Activated naive CD4-positive, alpha-beta T cell treated with anti-CD3 and anti-CD28 coated beads, Interleukin-2, amount 50 U/mL, for 24 hours (primary cell): ENCODE results near the gene TM2D3.
"Not testable (repeated sequence)": the region's sequence is repeated elsewhere in the genome, so short reads cannot be mapped to it uniquely, and the experiment has no call there.

ENCODE experiments used
- H3K27ac Mint-ChIP-seq: one replicate; pipeline ENCODE4 v1.8.0; 2021; ENCODE audit warnings: mild to moderate bottlenecking, mixed read lengths
- H3K27me3 Mint-ChIP-seq: one replicate; pipeline ENCODE4 v1.8.0; 2021; ENCODE audit warnings: mixed read lengths
- H3K36me3 Mint-ChIP-seq: one replicate; pipeline ENCODE4 v1.8.0; 2021; ENCODE audit warnings: mixed read lengths
- H3K4me1 Mint-ChIP-seq: one replicate; pipeline ENCODE4 v1.8.0; 2021; ENCODE audit warnings: mixed read lengths
- H3K4me3 Mint-ChIP-seq: one replicate; pipeline ENCODE4 v1.8.0; 2021; ENCODE audit warnings: mild to moderate bottlenecking, mixed read lengths
- H3K9me3 Mint-ChIP-seq: one replicate; pipeline ENCODE4 v1.8.0; 2021; ENCODE audit warnings: mixed read lengths

Gene TM2D3

GRCh38 chr15:101642361-101642760 is 9.8 kb downstream of the TM2D3 start:
- Mint-ChIP-seq H3K9me3 (no peaks in the 10 kb centered on the region), H3K36me3 (peaks cover 21% of the 10 kb centered on the region), H3K27me3 (no peaks in the 10 kb centered on the region), H3K4me1 (peaks cover 49% of the 10 kb centered on the region), H3K27ac (peak overlapping the region; percentile 80), H3K4me3 (peak overlapping the region; percentile 53)

DNA sequence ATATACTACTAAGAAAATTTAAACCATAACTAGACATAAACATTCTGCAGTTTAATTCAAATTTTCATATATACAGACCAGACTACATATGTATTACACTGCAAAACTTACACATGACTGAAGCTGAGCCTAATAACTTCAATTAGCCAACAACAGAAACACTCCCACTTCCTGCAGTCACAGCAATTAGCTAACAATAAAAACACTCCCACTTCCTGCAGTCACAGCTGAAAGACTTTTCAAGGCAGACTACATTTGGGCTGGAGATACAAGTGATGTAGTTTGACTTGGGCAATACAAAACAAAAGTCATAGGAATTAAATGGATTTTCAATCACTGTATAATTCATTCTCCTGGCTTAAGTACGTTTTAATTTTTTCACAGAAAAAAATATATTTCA is 10.3 kb downstream of the TM2D3 start:
- Mint-ChIP-seq H3K9me3 (no peaks in the 10 kb centered on the region), H3K27ac (peak overlapping the region; percentile 80), H3K4me3 (peak overlapping the region; percentile 53), H3K36me3 (peaks cover 21% of the 10 kb centered on the region), H3K27me3 (no peaks in the 10 kb centered on the region), H3K4me1 (peaks cover 44% of the 10 kb centered on the region)

DNA sequence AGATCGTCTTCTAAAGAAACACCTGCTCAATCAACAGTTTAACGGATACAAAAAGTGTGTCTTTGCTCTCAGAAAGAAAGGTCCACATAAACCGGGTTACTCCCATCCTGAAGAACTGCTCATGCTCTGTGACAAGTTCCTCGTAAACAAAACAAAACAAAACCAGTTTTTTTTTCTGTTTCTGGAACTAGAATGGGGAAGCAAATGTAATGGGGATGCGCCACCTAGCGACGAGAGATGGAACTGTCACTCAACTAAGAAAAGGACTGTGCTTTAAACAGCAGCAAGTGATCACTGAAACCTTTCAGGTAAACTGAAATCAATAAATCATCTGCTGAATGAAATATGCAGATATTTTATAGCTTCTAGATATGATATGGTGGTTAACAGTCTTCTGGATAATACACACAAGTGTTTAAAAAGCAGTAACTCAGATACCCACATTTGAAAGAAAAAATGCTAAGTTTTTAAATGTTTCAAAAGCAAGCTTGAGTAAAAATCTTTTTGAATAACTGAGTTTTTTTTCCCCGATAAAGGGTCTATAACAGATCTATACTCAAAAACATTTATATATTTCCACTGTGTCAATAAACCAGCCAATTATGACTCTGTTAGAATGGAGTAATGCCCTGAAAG is 10.9 kb downstream of the TM2D3 start:
- Mint-ChIP-seq H3K4me1 (peaks cover 41% of the 10 kb centered on the region), H3K27me3 (no peaks in the 10 kb centered on the region), H3K4me3 (no peak overlapping the region), H3K9me3 (no peaks in the 10 kb centered on the region), H3K27ac (peak overlapping the region; percentile 23), H3K36me3 (peaks cover 21% of the 10 kb centered on the region)

GRCh38 chr15:101639667-101640066 is 12.5 kb downstream of the TM2D3 start:
- H3K27me3 Mint-ChIP-seq = no peaks in the 10 kb centered on the region
- H3K36me3 Mint-ChIP-seq = peaks cover 13% of the 10 kb centered on the region
- H3K27ac Mint-ChIP-seq = no peak overlapping the region
- H3K4me1 Mint-ChIP-seq = peaks cover 28% of the 10 kb centered on the region
- H3K4me3 Mint-ChIP-seq = no peak overlapping the region
- no peaks in the 10 kb centered on the region for H3K9me3 Mint-ChIP-seq

GRCh38 chr15:101637919-101638318 is 14.3 kb downstream of the TM2D3 start:
- H3K27me3 Mint-ChIP-seq = no peaks in the 10 kb centered on the region
- H3K4me1 Mint-ChIP-seq = peaks cover 21% of the 10 kb centered on the region
- no peaks in the 10 kb centered on the region for H3K9me3 Mint-ChIP-seq
- no peak overlapping the region for H3K27ac Mint-ChIP-seq
- H3K4me3 Mint-ChIP-seq = no peak overlapping the region
- H3K36me3 Mint-ChIP-seq = peaks cover 12% of the 10 kb centered on the region

DNA sequence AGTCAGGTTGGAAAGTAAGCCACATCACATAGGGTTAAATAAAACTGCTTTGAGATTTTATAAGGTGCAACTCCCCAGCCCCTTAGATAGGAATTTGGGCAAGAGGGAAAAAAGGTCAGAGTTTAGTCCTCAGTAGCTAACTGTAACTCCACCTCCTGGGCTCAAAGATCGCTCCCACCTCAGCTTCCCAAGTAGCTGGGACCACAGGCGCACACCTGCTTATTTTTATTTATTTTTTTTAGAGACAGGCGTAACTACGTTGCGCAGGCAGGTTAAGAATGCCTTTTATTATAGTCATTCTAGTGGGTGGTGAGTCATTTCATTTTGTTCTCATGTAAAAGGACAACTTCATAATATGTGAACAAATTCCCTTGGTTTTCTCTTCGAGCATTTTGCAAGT is 14.7 kb downstream of the TM2D3 start:
- H3K27me3 Mint-ChIP-seq = no peaks in the 10 kb centered on the region
- H3K4me1 Mint-ChIP-seq = peaks cover 17% of the 10 kb centered on the region
- no peaks in the 10 kb centered on the region for H3K9me3 Mint-ChIP-seq
- no peak overlapping the region for H3K27ac Mint-ChIP-seq
- H3K36me3 Mint-ChIP-seq = peaks cover 14% of the 10 kb centered on the region
- no peak overlapping the region for H3K4me3 Mint-ChIP-seq

DNA sequence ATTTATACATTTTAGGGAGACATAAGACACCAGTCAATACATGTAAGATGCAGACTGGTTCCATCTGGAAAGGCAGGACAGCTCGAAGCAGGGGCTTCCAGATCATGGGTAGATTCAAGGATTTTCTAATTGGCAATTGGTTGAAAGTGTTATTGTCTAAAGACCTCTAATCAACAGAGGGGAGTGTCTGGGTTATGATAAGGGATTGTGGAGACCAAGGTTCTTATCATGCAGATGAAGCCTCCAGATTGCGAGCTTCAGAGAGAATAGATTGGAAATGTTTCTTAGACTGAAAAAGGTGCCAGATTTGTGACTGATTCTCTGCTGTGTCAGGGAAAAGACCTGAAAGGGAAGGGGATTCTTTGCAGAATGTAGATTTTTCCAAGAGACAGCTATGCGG is 15.1 kb downstream of the TM2D3 start:
- no peaks in the 10 kb centered on the region for H3K9me3 Mint-ChIP-seq
- peaks cover 12% of the 10 kb centered on the region for H3K4me1 Mint-ChIP-seq
- no peak overlapping the region for H3K4me3 Mint-ChIP-seq
- no peak overlapping the region for H3K27ac Mint-ChIP-seq
- peaks cover 10% of the 10 kb centered on the region for H3K36me3 Mint-ChIP-seq
- H3K27me3 Mint-ChIP-seq = no peaks in the 10 kb centered on the region

DNA sequence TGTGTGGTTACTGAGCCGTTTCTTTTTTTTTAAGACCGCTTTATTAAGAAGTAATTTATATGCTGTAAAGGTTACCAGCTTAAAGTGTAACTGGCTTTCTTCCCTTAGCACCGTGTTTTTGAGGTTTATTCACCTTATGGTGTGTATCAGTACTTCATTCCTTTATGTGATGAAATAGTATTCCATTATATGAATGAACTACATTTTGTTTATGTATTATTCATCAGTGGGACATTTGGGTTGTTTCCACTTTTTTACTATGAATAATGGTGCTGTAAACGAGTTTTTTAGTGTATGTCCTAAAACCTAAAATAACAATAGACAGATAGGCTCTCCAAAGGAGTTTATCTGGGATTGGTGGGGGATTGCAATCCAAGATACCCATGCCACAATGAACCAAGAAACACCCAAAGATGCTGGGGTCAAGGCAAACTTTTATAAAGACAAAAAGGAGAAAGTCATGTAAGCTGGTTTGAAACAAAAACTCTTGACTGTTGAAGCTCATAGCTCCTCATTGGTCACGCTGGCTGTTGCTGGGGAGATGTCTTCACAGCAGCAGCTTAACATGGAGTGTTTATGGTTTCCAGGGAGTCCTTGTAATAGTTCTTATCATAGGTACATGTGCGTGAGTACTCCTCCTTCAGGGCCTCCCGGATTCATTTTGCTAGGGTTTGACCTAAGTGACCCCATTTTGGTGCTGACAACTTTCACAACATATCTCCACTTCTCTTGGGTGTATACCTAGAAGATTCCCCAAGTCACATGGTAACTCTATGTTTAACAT is 16.0 kb downstream of the TM2D3 start:
- no peak overlapping the region for H3K4me3 Mint-ChIP-seq

GRCh38 chr15:101633356-101633755 is 18.8 kb downstream of the TM2D3 start:
- H3K4me3 Mint-ChIP-seq = no peak overlapping the region
- no peaks in the 10 kb centered on the region for H3K27me3 Mint-ChIP-seq
- H3K36me3 Mint-ChIP-seq = peaks cover 4% of the 10 kb centered on the region
- no peaks in the 10 kb centered on the region for H3K9me3 Mint-ChIP-seq
- no peaks in the 10 kb centered on the region for H3K4me1 Mint-ChIP-seq
- H3K27ac Mint-ChIP-seq = no peak overlapping the region

More for the DNA sequence above, 16.0 kb downstream of the TM2D3 start:
- H3K27me3 Mint-ChIP-seq = no peaks in the 10 kb centered on the region
- no peak overlapping the region for H3K27ac Mint-ChIP-seq
- peaks cover 9% of the 10 kb centered on the region for H3K36me3 Mint-ChIP-seq
- no peaks in the 10 kb centered on the region for H3K9me3 Mint-ChIP-seq
- H3K4me1 Mint-ChIP-seq = peaks cover 4% of the 10 kb centered on the region

DNA sequence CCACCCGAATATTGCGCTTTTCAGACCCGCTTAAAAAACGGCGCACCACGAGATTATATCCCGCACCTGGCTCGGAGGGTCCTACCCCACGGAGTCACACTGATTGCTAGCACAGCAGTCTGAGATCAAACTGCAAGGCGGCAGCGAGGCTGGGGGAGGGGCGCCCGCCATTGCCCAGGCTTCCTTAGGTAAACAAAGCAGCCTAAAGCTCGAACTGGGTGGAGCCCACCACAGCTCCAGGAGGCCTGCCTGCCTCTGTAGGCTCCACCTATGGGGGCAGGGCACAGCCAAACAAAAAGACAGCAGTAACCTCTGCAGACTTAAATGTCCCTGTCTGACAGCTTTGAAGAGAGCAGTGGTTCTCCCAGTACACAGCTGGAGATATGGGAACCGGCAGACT is 25.5 kb downstream of the TM2D3 start:
- Mint-ChIP-seq H3K36me3 (peaks cover 22% of the 10 kb centered on the region), H3K4me1 (peaks cover 32% of the 10 kb centered on the region)
- not testable (repeated sequence) for H3K27ac Mint-ChIP-seq, H3K4me3 Mint-ChIP-seq, H3K27me3 Mint-ChIP-seq, H3K9me3 Mint-ChIP-seq

GRCh38 chr15:101625980-101626379 is 26.2 kb downstream of the TM2D3 start:
- no peak overlapping the region for H3K27ac Mint-ChIP-seq
- H3K36me3 Mint-ChIP-seq = peaks cover 22% of the 10 kb centered on the region

DNA sequence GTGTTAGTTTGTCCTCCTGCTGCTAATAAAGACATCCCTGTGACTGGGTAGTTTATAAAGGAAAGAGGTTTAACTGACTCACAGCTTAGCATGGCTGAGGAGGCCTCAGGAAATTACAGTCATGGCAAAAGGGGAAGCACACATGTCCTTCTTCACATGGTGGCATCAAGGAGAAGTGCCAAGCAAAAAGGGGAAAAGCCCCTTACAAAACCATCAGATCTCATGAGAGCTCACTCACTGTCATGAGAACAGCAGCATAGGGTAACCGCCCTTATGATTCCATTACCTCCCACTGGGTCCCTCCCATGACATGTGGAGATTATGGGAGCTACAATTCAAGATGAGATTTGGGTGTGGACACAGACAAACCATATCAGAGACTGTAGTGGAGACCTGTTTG is 27.0 kb downstream of the TM2D3 start:
- no peaks in the 10 kb centered on the region for H3K27me3 Mint-ChIP-seq
- H3K4me1 Mint-ChIP-seq = peaks cover 35% of the 10 kb centered on the region
- H3K9me3 Mint-ChIP-seq = peaks cover 6% of the 10 kb centered on the region
- H3K27ac Mint-ChIP-seq = no peak overlapping the region
- H3K4me3 Mint-ChIP-seq = no peak overlapping the region
- H3K36me3 Mint-ChIP-seq = peaks cover 22% of the 10 kb centered on the region

More at GRCh38 chr15:101625980-101626379, 26.2 kb downstream of the TM2D3 start:
- H3K9me3 Mint-ChIP-seq = peaks cover 6% of the 10 kb centered on the region
- no peak overlapping the region for H3K4me3 Mint-ChIP-seq
- peaks cover 35% of the 10 kb centered on the region for H3K4me1 Mint-ChIP-seq
- no peaks in the 10 kb centered on the region for H3K27me3 Mint-ChIP-seq

DNA sequence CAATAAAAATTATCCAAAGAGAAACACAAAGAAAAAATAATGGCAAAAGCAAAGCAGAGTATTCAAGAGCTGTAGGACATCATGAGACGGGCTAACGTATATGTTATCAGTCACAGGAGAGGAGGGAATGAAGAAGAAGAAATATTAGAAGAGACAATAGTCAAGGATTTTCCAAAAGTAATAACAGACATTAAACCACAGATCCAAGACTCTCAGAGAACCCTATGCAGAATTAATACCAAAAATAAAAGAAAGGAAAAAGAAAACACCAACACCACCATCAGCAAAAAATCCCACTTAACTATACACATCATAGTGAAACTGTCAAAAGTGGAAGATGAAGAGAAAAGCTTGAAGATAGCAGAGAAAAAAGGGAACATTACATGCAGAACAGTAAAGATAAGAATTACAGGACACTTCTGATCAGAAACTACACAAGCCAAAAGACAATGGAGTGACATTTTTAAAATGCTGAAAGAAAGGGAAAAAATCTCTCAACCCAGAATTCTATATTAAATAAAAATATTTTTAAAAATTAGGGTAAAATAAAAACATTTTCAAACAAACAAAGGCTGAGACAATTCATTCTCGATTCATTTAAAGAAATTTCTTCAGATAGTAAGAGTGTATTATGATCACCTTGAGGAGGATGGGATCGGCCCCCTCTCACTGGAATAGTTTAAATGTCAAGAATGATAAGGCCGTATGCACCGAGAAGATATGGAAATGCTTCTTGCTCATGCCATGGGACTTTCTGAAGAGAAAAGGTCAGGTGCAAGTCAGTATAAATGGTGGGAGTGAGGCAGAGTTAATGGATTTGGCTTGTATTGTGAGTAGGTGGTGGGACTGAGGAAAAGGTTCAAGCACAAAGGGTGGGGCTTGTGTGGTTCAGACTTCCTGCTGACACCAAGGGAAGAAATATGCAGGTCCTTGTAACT is 28.5 kb downstream of the TM2D3 start:
- peaks cover 35% of the 10 kb centered on the region for H3K4me1 Mint-ChIP-seq
- H3K4me3 Mint-ChIP-seq = no peak overlapping the region
- H3K27ac Mint-ChIP-seq = no peak overlapping the region
- H3K9me3 Mint-ChIP-seq = peaks cover 6% of the 10 kb centered on the region
- H3K36me3 Mint-ChIP-seq = peaks cover 22% of the 10 kb centered on the region
- H3K27me3 Mint-ChIP-seq = no peaks in the 10 kb centered on the region

DNA sequence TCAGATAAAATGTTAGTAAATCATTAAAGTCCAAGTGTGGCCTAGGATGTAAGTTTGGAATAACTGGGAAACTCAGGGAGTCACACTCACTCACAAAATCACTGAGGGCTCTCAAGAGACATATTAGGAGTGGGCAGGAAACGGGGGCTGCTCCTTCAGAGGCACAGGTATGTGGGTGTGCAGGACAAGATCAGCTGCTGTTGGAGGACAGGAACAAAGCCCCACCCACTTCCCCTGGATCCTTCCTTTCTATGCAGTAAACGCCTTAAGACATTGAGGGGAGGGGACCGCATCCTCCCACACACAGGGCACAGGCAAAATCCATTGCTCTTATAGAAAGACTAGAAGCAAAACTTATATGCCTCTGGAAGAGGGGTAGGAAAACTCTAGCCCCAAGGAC is 30.2 kb downstream of the TM2D3 start:
- peaks cover 22% of the 10 kb centered on the region for H3K36me3 Mint-ChIP-seq
- H3K4me3 Mint-ChIP-seq = no peak overlapping the region

GRCh38 chr15:101620671-101621070 is 31.5 kb downstream of the TM2D3 start:
- no peak overlapping the region for H3K27ac Mint-ChIP-seq
- peaks cover 6% of the 10 kb centered on the region for H3K9me3 Mint-ChIP-seq
- H3K36me3 Mint-ChIP-seq = peaks cover 18% of the 10 kb centered on the region
- H3K27me3 Mint-ChIP-seq = no peaks in the 10 kb centered on the region
- peaks cover 30% of the 10 kb centered on the region for H3K4me1 Mint-ChIP-seq
- no peak overlapping the region for H3K4me3 Mint-ChIP-seq

More for the DNA sequence above, 30.2 kb downstream of the TM2D3 start:
- H3K27me3 Mint-ChIP-seq = no peaks in the 10 kb centered on the region
- peaks cover 6% of the 10 kb centered on the region for H3K9me3 Mint-ChIP-seq
- no peak overlapping the region for H3K27ac Mint-ChIP-seq
- peaks cover 35% of the 10 kb centered on the region for H3K4me1 Mint-ChIP-seq

DNA sequence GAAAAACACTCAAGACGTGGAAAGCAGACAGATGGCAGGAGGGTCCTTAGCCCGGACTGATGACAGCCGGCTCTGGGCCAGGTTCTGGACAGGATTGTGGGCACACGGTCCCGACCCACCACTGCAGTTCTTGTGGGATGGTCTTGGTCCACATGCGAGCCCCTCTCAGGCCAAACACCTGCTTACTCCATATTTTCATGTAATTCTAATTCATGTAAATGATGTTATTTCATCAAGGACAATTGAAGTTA is 32.6 kb downstream of the TM2D3 start:
- no peak overlapping the region for H3K4me3 Mint-ChIP-seq
- H3K9me3 Mint-ChIP-seq = peaks cover 6% of the 10 kb centered on the region
- H3K4me1 Mint-ChIP-seq = peaks cover 28% of the 10 kb centered on the region
- H3K27me3 Mint-ChIP-seq = no peaks in the 10 kb centered on the region
- H3K27ac Mint-ChIP-seq = no peak overlapping the region
- peaks cover 15% of the 10 kb centered on the region for H3K36me3 Mint-ChIP-seq
